GM21723 (cell line): Measurements from ENCODE around the gene PRDM10.

Experiments used
- ATAC-seq: cut with Tn5 transposase; IDR thresholded peaks from one replicate; pipeline ENCODE4 v1.9.1; 2021; ENCODE audit warnings: mild to moderate bottlenecking, moderate library complexity; ENCODE audit not compliant: unreplicated experiment

Gene PRDM10

GRCh38 chr11:129946965-129947364, 55.7 kb downstream of the PRDM10 start:
- no peak for ATAC-seq

GRCh38 chr11:129946256-129946655, 56.4 kb downstream of the PRDM10 start:
- ATAC-seq = no peak

GRCh38 chr11:129945373-129945772, 57.3 kb downstream of the PRDM10 start:
- no peak for ATAC-seq

GRCh38 chr11:129944696-129945095, 57.9 kb downstream of the PRDM10 start:
- ATAC-seq = no peak

GRCh38 chr11:129943036-129943435, 59.6 kb downstream of the PRDM10 start:
- no peak for ATAC-seq

- no peak for ATAC-seq
These were observed 63.1 kb downstream of the PRDM10 start for GRCh38 chr11:129939510-129939909.

- no peak for ATAC-seq
These were observed 63.9 kb downstream of the PRDM10 start for GRCh38 chr11:129938764-129939163.

GRCh38 chr11:129937592-129938238, 64.9 kb downstream of the PRDM10 start:
- no peak for ATAC-seq

GRCh38 chr11:129935723-129936122, 66.9 kb downstream of the PRDM10 start:
- ATAC-seq = no peak

- ATAC-seq = no peak
These were observed 68.7 kb downstream of the PRDM10 start for GRCh38 chr11:129933891-129934290.

- no peak for ATAC-seq
These were observed 69.4 kb downstream of the PRDM10 start for GRCh38 chr11:129933262-129933661.

GRCh38 chr11:129932381-129933067, 70.1 kb downstream of the PRDM10 start:
- ATAC-seq = no peak

GRCh38 chr11:129930743-129931142, 71.9 kb downstream of the PRDM10 start:
- ATAC-seq = no peak

- no peak for ATAC-seq
These were observed 72.3 kb downstream of the PRDM10 start for GRCh38 chr11:129930296-129930695.

- no peak for ATAC-seq
These were observed 72.9 kb downstream of the PRDM10 start for GRCh38 chr11:129929721-129930120.

- ATAC-seq = no peak
These were observed 73.5 kb downstream of the PRDM10 start for GRCh38 chr11:129928923-129929692.

- no peak for ATAC-seq
These were observed 80.0 kb downstream of the PRDM10 start for GRCh38 chr11:129922674-129923073.

GRCh38 chr11:129918361-129918760, 84.3 kb downstream of the PRDM10 start:
- ATAC-seq = no peak

- ATAC-seq = no peak
These were observed 85.4 kb downstream of the PRDM10 start for GRCh38 chr11:129917231-129917630.

GRCh38 chr11:129911298-129911697, 91.3 kb downstream of the PRDM10 start:
- ATAC-seq = no peak

- ATAC-seq = no peak
These were observed 92.3 kb downstream of the PRDM10 start for GRCh38 chr11:129910360-129910759.

GRCh38 chr11:129905402-129905801, 97.2 kb downstream of the PRDM10 start:
- ATAC-seq = no peak
